Sigmoid colon (tissue), 3 donors: ENCODE results near the gene PIP5K1C.

ENCODE experiments used
- CTCF ChIP-seq, 4 experiments: fragments of 450-650 bp in 3 of 4; fragments of 200-600 bp in 1 of 4; IDR thresholded peaks; one replicate each; pipeline ENCODE4 v1.5.1; 2016 to 2019; ENCODE audit warnings: antibody characterized with exemption in 4 of 4, mild to moderate bottlenecking in 3 of 4, moderate library complexity in 2 of 4
- POLR2A ChIP-seq, 2 donors: fragments of 450-650 bp; IDR thresholded peaks; one replicate each; pipeline ENCODE4 v1.6.1; 2016; ENCODE audit warnings: antibody characterized with exemption in 2 of 2, mild to moderate bottlenecking in 2 of 2, moderate library complexity in 2 of 2

GRCh38 chr19:3690551-3691371, 9.5 kb downstream of the PIP5K1C start:
- TF ChIP-seq CTCF (IDR thresholded peaks at IDR 0.05), result no peak
- TF ChIP-seq POLR2A (IDR thresholded peaks at IDR 0.05), result no peak
